NAMALWA (cell line): ENCODE results near the gene IL27RA.
A peak's percentile ranks its signal among the peaks of the same experiment; 100 is the strongest.

Experiments used
- DNase-seq: peaks from one replicate; pipeline ENCODE4 v3.0.0-alpha.2; 2015; ENCODE audit warnings: low spot score

The IL27RA gene

GRCh38 chr19:14089412-14089661 is 57.8 kb downstream of the IL27RA start:
- DNase-seq, result peak; percentile 51

DNA sequence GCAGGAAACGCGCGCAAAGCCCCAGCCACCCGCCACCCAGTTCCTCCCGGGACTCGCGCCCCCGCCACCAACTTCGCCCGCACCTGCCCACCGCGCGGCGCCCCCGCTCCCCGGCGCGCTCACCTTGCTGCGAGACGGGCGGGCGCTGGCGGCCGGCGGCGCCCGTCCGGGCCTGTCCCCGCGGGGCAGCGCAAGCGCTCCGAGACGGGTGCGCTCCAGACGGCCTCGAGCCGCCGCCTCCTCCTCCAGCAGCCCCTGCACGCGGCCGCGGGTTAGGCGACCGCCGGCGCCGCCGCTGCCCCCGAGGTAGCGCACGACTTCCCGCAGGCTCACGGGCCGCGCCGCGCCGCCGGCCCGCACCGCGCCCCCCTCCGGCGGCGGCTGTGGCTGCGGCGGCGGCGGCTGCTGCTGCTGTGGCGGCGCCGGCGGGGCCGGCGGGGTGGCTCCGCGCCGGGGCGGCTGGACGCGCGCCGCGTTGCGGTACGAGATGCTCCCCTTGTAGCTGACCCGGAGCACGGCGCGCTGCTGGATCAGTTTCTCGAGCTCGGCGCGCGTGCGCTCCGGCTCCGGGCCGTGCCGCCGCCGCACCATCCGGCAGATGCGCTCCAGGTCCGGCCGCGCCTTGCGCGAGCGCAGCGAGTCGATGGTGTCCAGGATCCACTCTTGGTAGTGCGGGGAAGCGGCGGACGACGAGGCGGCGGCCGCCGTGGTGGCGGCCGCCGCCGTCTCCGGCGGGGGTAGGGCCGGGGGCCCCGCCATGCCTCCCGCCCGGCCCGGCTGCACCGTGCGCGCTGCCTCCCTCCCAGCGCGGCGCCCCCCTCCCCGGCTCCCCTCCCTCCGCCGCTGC is 58.3 kb downstream of the IL27RA start:
- peak; percentile 74 for DNase-seq

- peak; percentile 82 for DNase-seq
Observed at GRCh38 chr19:14090509-14091080, 59.0 kb downstream of the IL27RA start, which contains the start of gene SAMD1. SAMD1 (minus strand) TSS chr19:14090751.

DNA sequence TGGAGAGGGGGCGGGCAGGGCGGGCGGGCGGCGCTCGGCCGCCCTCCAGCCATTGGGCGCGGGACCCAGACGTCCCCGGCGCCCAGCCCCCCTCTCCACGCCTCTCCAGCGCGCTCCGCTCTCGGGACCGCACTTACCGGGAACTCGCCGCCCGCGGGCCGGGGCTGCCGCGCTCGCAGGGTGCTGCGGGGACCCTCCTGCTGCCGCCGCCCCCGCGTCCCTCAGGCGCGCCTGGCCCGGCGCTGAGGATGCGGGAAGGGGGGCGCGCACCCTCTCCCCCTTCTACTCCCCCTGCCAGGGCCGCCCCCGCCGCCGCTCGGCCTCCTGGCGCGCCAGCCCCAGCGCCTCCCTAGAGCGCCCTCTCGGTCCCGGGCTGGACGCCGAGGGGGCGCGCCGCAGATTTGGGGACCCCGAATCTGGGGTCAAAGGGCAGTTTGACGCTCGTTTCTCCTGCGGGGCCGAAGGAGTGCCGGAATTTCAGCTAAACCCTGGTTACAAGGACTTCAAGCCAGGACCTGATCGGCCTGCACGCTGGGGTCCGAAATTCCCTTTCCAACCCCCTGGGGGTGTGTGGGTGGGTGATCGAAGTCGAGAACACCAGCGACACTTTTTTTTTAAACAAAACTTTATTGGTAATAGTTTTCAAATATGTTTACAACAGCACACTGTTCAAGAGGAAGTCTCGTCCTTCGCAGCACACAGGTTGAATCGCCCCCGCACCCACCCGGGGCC is 59.7 kb downstream of the IL27RA start:
- DNase-seq, result peak; percentile 88

GRCh38 chr19:14091813-14092462 is 60.4 kb downstream of the IL27RA start:
- peak; percentile 81 for DNase-seq

DNA sequence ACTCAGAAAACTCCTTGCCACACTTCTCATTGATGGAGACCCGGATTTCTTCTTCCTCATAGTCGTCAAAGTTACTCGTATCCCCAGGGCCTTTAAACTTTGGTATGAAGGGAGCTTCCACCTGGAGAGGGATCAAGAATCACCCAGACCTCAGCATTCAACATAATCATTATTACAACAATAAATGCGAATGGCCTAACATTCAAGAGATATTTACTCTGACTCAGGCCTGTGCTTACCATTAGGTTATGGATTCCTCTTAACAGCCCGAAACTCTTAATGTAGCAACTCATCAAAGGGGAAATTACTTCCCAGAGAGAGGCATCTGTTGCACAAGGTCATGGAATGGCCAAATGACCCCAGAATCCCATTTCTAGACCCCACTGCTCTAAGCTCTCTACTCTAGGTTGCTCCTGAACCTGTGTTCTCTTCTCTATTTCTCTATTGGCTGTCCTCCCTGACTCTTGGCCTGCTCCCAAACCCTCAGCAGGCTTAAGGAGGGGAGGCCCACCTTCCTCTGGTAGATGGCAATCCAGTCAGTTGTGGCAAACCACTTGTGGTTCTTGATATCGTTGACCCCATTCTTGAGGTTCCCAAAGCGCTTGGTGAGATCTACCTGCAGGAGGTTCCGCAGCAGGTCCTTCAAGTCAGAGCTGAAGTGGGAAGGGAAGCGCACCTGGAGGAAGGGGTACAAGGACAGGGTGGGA is 61.7 kb downstream of the IL27RA start:
- no peak for DNase-seq

DNA sequence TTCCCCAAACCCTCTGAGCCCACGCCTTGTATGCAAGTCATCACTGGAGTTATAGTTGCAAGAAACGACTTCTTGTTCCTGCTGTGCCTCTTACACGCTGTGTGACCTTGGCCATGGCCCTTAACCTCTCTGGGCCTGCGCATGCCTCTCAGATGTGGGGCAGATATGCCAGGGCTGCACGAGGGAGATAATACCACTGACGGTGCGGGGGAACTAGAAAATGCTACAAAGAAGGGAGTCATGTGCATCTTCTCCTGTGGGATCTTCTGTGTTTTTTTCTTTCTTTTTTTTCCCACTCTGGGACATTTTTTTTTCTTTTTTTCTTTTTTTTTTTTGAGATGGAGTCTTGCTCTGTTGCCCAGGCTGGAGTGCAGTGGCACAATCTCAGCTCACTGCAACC is 63.3 kb downstream of the IL27RA start:
- no peak for DNase-seq

DNA sequence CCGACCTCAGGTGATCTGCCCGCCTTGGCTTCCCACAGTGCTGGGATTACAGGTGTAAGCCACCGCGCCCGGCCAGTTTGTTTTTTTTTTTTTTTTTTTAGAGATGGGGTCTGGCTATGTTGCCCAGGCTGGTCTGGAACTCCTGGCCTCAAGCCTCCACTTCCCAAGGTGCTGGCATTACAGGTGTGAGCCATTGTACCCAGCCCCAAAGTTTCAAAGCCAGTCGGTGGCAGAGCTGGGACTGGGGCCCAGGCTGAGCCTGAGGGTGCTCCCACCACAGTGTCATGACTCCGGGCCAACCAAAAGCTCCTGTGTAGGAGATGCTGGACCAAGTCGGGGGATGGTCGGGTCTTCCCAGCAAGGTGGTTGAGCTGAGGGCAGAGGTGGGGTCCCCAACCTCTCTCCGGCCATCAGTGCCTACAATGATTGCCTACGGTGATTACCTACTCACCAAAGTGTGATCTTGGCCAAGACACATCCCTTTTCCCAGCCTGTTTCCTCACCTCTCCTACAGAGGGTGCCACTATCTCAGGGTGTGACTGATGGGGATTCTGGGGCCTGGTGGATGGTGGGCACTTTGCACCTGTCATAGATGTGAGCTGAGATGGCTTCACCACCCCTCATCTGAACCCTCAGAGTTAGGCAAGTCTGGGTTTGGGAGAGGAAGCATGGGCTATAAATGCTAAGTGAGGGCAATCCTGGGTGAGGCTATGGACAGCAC is 64.9 kb downstream of the IL27RA start:
- DNase-seq, result no peak

GRCh38 chr19:14097532-14098151 is 66.1 kb downstream of the IL27RA start:
- no peak for DNase-seq

- no peak for DNase-seq
Observed at GRCh38 chr19:14101003-14101545, 69.5 kb downstream of the IL27RA start.

DNA sequence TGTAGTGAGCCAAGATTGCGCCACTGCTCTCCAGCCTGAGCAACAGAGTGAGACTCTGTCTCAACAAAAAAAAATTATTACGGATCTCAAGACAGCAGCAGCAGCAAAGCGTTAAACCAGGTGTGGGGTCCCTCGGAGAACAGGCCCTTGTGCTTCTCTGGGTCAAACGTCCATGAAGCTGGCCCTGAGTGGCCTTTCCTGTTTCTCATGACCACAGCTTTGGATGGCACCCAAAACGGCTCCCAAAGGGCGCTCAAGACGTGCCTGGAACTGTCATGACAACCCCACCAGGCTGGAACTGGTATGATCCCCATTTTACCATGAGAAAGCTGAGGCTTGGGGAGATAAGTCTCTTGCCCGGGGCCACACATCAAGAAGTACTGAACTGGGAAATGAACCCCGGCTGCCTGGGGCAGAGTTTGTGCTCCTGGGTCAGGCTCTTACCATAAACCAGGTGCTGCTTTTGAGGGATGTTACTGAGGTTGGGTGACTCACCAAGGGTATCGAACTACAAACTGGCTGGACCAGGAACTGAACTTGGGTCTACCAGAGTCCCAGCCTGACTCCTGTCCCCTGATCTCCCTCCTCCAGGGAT is 70.6 kb downstream of the IL27RA start:
- no peak for DNase-seq

GRCh38 chr19:14102756-14103155 is 71.2 kb downstream of the IL27RA start:
- no peak for DNase-seq
